ENCODE results near the gene SPACA4.
A peak's percentile ranks its signal among the peaks of the same experiment; 100 is the strongest.

SPACA4 gene

DNA sequence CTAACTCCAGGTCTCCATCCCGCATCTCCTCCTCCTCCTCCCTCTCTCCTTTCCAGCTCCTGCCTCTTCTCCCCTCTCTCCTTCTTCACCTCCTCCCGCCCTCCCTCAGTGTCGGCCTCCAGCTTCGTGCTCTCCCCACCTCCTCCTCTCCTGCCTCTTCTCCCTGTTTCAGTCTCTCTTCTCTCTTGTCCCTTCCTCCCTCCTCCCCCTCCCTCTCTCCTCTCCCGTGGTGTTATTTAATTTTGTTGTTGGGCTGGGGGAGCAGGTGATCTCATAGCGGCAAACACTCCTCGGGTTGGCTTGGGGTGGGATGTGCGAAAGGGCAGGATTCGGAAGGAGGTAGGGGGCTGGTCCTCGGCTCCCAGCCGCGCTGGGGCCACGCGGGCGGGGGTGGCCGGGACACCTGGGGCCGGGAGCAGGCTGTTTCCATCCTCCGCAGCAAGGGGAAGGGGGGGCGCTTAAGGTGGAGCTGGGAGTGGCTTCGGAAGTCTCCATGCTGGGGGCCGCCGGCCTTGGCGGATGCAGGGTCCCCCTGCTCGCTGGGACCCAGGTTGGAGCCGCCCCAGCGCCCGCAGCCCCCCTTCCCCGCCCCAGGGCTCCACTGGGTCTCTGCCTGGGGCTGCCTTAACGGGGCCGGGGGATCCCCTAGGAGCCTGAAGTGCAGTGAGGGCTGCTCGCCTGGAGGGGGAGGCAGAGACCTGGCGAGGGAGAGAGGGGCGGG is 39.6 kb downstream of the SPACA4 start, which contains the start of gene CA11:
TSS of gene CA11 (minus strand) at position 187 of the 721 bp plus-strand sequence. CDS start 555 bp downstream, outside the sequence.
- Histone ChIP-seq H3K9me3 (ENCODE audit: control insufficient read depth, insufficient read depth, low read length) (no peaks in the 10 kb centered on the region), H3K4me1 (ENCODE audit: control insufficient read depth, low read length) (peaks cover 60% of the 10 kb centered on the region), H3K4me2 (ENCODE audit: low read length) (peak within 1 kb of the TSS; percentile 96), H3K27me3 (ENCODE audit: control insufficient read depth, low read length) (no peaks in the 10 kb centered on the region), H3K4me3 (ENCODE audit: low read length) (peak within 1 kb of the TSS; percentile 77), H4K20me1 (ENCODE audit: control insufficient read depth, insufficient read depth, low read depth, low read length) (no peaks in the 10 kb centered on the region), H3F3A (ENCODE audit: control insufficient read depth, insufficient read depth) (peaks cover 29% of the 10 kb centered on the region), H3K79me2 (ENCODE audit: control insufficient read depth, low read length) (no peaks in the 10 kb centered on the region), H3K27ac (ENCODE audit: low read depth, low read length) (peak within 1 kb of the TSS; percentile 95), H3K9me2 (replicated peaks; ENCODE audit: control insufficient read depth, low read length) (no peaks in the 10 kb centered on the region), H3K36me3 (ENCODE audit: control insufficient read depth, low read length) (no peaks in the 10 kb centered on the region)
- TF ChIP-seq, protein P1, sequence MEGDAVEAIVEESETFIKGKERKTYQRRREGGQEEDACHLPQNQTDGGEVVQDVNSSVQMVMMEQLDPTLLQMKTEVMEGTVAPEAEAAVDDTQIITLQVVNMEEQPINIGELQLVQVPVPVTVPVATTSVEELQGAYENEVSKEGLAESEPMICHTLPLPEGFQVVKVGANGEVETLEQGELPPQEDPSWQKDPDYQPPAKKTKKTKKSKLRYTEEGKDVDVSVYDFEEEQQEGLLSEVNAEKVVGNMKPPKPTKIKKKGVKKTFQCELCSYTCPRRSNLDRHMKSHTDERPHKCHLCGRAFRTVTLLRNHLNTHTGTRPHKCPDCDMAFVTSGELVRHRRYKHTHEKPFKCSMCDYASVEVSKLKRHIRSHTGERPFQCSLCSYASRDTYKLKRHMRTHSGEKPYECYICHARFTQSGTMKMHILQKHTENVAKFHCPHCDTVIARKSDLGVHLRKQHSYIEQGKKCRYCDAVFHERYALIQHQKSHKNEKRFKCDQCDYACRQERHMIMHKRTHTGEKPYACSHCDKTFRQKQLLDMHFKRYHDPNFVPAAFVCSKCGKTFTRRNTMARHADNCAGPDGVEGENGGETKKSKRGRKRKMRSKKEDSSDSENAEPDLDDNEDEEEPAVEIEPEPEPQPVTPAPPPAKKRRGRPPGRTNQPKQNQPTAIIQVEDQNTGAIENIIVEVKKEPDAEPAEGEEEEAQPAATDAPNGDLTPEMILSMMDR (IDR thresholded peaks at IDR 0.05; ENCODE audit: low read depth, low read length, poor library complexity, severe bottlenecking), result peak; percentile 89
- TF ChIP-seq EZH2phosphoT487 (IDR thresholded peaks at IDR 0.05; ENCODE audit: borderline replicate concordance, low read length), result no peak

DNA sequence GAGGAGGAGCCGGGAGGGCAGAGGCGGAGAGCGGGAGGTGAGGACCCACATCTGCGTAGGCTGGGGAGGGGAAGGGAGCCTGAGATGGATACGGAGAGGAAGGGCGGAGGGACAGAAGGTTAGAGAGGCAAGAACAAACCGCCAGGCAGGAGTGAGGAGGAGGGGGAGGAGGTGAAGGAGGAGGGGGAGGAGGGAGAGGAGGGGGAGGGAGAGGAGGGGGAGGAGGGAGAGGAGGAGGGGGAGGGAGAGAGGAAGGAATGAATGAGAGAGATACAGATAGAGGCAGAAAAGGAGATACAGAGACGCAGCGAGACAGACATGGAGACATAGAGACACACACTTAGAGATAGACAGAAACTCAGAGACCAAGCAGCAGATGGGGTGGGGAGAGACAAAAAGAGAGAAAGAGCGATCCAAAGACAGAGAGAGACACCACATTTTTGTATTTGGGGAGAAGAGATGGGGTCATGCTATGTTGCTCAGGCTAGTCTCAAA is 40.2 kb downstream of the SPACA4 start:
- no peaks in the 10 kb centered on the region for H4K20me1 ChIP-seq (ENCODE audit: control insufficient read depth, insufficient read depth, low read depth, low read length)
- no peaks in the 10 kb centered on the region for H3K27me3 ChIP-seq (ENCODE audit: control insufficient read depth, low read length)
- peak overlapping the region; percentile 96 for H3K4me2 ChIP-seq (ENCODE audit: low read length)
- TF ChIP-seq, protein P1 (IDR thresholded peaks at IDR 0.05; ENCODE audit: low read depth, low read length, poor library complexity, severe bottlenecking), result no peak
- no peak for TF ChIP-seq EZH2phosphoT487 (IDR thresholded peaks at IDR 0.05; ENCODE audit: borderline replicate concordance, low read length)
- H3K27ac ChIP-seq (ENCODE audit: low read depth, low read length), result peak overlapping the region; percentile 95
- H3K4me3 ChIP-seq (ENCODE audit: low read length), result peak overlapping the region; percentile 77
- no peaks in the 10 kb centered on the region for H3K36me3 ChIP-seq (ENCODE audit: control insufficient read depth, low read length)
- no peaks in the 10 kb centered on the region for H3K79me2 ChIP-seq (ENCODE audit: control insufficient read depth, low read length)
- H3K9me2 ChIP-seq (replicated peaks; ENCODE audit: control insufficient read depth, low read length), result no peaks in the 10 kb centered on the region
- peaks cover 28% of the 10 kb centered on the region for H3F3A ChIP-seq (ENCODE audit: control insufficient read depth, insufficient read depth)
- H3K9me3 ChIP-seq (ENCODE audit: control insufficient read depth, insufficient read depth, low read length), result no peaks in the 10 kb centered on the region
- H3K4me1 ChIP-seq (ENCODE audit: control insufficient read depth, low read length), result peaks cover 63% of the 10 kb centered on the region

DNA sequence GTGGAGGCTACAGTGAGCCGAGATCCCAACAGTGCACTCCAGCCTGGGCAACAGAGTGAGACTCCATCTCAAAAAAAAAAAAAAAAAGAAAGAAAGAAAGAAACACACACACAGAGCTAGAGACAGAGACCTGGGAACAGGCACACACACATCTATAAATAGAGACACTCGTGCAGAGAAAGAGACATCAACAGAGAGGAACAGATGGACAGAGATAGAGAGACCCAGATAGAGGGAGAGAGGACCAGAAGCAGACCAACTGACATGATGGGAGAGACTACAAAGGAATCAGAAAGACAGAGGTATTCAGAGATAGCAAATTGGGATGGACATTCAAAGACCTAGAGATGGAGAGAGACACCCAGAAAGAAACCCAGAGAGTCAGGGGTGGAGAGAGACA is 41.6 kb downstream of the SPACA4 start:
- no peaks in the 10 kb centered on the region for H3K36me3 ChIP-seq (ENCODE audit: control insufficient read depth, low read length)
- TF ChIP-seq, protein P1 (IDR thresholded peaks at IDR 0.05; ENCODE audit: low read depth, low read length, poor library complexity, severe bottlenecking), result no peak
- TF ChIP-seq EZH2phosphoT487 (IDR thresholded peaks at IDR 0.05; ENCODE audit: borderline replicate concordance, low read length), result no peak
- no peaks in the 10 kb centered on the region for H4K20me1 ChIP-seq (ENCODE audit: control insufficient read depth, insufficient read depth, low read depth, low read length)
- peak overlapping the region; percentile 95 for H3K27ac ChIP-seq (ENCODE audit: low read depth, low read length)
- H3K4me1 ChIP-seq (ENCODE audit: control insufficient read depth, low read length), result peaks cover 75% of the 10 kb centered on the region
- no peaks in the 10 kb centered on the region for H3K9me2 ChIP-seq (replicated peaks; ENCODE audit: control insufficient read depth, low read length)
- peak overlapping the region; percentile 61 for H3K4me3 ChIP-seq (ENCODE audit: low read length)
- H3K79me2 ChIP-seq (ENCODE audit: control insufficient read depth, low read length), result no peaks in the 10 kb centered on the region
- peaks cover 28% of the 10 kb centered on the region for H3F3A ChIP-seq (ENCODE audit: control insufficient read depth, insufficient read depth)
- H3K9me3 ChIP-seq (ENCODE audit: control insufficient read depth, insufficient read depth, low read length), result no peaks in the 10 kb centered on the region
- H3K4me2 ChIP-seq (ENCODE audit: low read length), result peak overlapping the region; percentile 67
- H3K27me3 ChIP-seq (ENCODE audit: control insufficient read depth, low read length), result no peaks in the 10 kb centered on the region
